RWPE2 (cell line): ENCODE results near the gene MAPKAPK2.

ENCODE experiments used
- ATAC-seq: fragments of 200-7000 bp; cut with Tn5 transposase; 3 replicates; pipeline ENCODE4 v1.9.1; 2021; ENCODE audit warnings: low read depth
- DNase-seq: peaks from one replicate; pipeline ENCODE4 v3.0.0-alpha.2; 2020; ENCODE audit warnings: low spot score
- H3K27ac ChIP-seq: fragments of 450-650 bp; 2 replicates; pipeline ENCODE4 v1.5.1; 2017; ENCODE audit warnings: mild to moderate bottlenecking; ENCODE audit not compliant: poor library complexity, severe bottlenecking
- H3K27me3 ChIP-seq: fragments of 250-450 bp; sonication (Bioruptor Pico); 2 replicates; pipeline ENCODE4 v1.5.1; 2021; ENCODE audit warnings: mild to moderate bottlenecking, moderate library complexity; ENCODE audit not compliant: insufficient read depth, poor library complexity, severe bottlenecking
- H3K36me3 ChIP-seq: fragments of 250-450 bp; sonication (Bioruptor Pico); 2 replicates; pipeline ENCODE4 v1.5.1; 2020; ENCODE audit warnings: low read depth, mild to moderate bottlenecking, moderate library complexity
- H3K4me1 ChIP-seq: fragments of 250-450 bp; sonication (Bioruptor Pico); 2 replicates; pipeline ENCODE4 v1.5.1; 2021; ENCODE audit warnings: mild to moderate bottlenecking, moderate library complexity; ENCODE audit not compliant: insufficient read depth, poor library complexity, severe bottlenecking
- H3K4me3 ChIP-seq: fragments of 250-450 bp; sonication (Bioruptor Pico); 2 replicates; pipeline ENCODE4 v1.5.1; 2021; ENCODE audit warnings: mild to moderate bottlenecking, moderate library complexity; ENCODE audit not compliant: severe bottlenecking
- H3K9me3 ChIP-seq: fragments of 250-450 bp; sonication (Bioruptor Pico); 2 replicates; pipeline ENCODE4 v1.5.1; 2021; ENCODE audit warnings: mild to moderate bottlenecking, moderate library complexity; ENCODE audit not compliant: severe bottlenecking
- CTCF ChIP-seq: fragments of 450-650 bp; IDR thresholded peaks from one replicate; pipeline ENCODE4 v1.5.1; 2017; ENCODE audit warnings: mild to moderate bottlenecking, moderate library complexity; ENCODE audit not compliant: poor library complexity, severe bottlenecking

Gene MAPKAPK2

GRCh38 chr1:206745301-206745700, 60.6 kb downstream of the MAPKAPK2 start:
- Histone ChIP-seq H3K4me1 (no peaks in the 10 kb centered on the region), H3K27ac (no peak overlapping the region), H3K36me3 (no peaks in the 10 kb centered on the region), H3K9me3 (no peaks in the 10 kb centered on the region), H3K4me3 (no peak overlapping the region), H3K27me3 (no peaks in the 10 kb centered on the region)
- no peak for ATAC-seq
- DNase-seq: no peak
- no peak for TF ChIP-seq CTCF

- ATAC-seq: no peak
- no peaks in the 10 kb centered on the region for H3K27me3 ChIP-seq
- H3K36me3 ChIP-seq: no peaks in the 10 kb centered on the region
- H3K27ac ChIP-seq: no peak overlapping the region
- H3K4me1 ChIP-seq: no peaks in the 10 kb centered on the region
- no peaks in the 10 kb centered on the region for H3K9me3 ChIP-seq
- DNase-seq: no peak
- no peak for TF ChIP-seq CTCF
- H3K4me3 ChIP-seq: no peak overlapping the region
Observed at GRCh38 chr1:206748348-206749030, 63.8 kb downstream of the MAPKAPK2 start.

- ATAC-seq (no peak), DNase-seq (no peak)
- H3K27ac ChIP-seq: no peak overlapping the region
- no peaks in the 10 kb centered on the region for H3K9me3 ChIP-seq
- H3K36me3 ChIP-seq: no peaks in the 10 kb centered on the region
- H3K4me3 ChIP-seq: no peak overlapping the region
- no peak for TF ChIP-seq CTCF
- H3K4me1 ChIP-seq: no peaks in the 10 kb centered on the region
- H3K27me3 ChIP-seq: no peaks in the 10 kb centered on the region
Observed at GRCh38 chr1:206751891-206752290, 67.2 kb downstream of the MAPKAPK2 start.

- no peaks in the 10 kb centered on the region for H3K4me1 ChIP-seq
- DNase-seq: no peak
- no peaks in the 10 kb centered on the region for H3K9me3 ChIP-seq
- ATAC-seq: no peak
- H3K27me3 ChIP-seq: no peaks in the 10 kb centered on the region
- H3K27ac ChIP-seq: no peak overlapping the region
- H3K4me3 ChIP-seq: no peak overlapping the region
- H3K36me3 ChIP-seq: no peaks in the 10 kb centered on the region
- no peak for TF ChIP-seq CTCF
Observed at GRCh38 chr1:206752481-206752880, 67.8 kb downstream of the MAPKAPK2 start.

GRCh38 chr1:206753141-206753540, 68.4 kb downstream of the MAPKAPK2 start:
- no peaks in the 10 kb centered on the region for H3K9me3 ChIP-seq
- no peak overlapping the region for H3K27ac ChIP-seq
- TF ChIP-seq CTCF: no peak
- H3K4me3 ChIP-seq: no peak overlapping the region
- DNase-seq: no peak
- no peak for ATAC-seq
- H3K4me1 ChIP-seq: no peaks in the 10 kb centered on the region
- no peaks in the 10 kb centered on the region for H3K27me3 ChIP-seq
- H3K36me3 ChIP-seq: no peaks in the 10 kb centered on the region
